ENCODE data around the gene CDK14.

DNA sequence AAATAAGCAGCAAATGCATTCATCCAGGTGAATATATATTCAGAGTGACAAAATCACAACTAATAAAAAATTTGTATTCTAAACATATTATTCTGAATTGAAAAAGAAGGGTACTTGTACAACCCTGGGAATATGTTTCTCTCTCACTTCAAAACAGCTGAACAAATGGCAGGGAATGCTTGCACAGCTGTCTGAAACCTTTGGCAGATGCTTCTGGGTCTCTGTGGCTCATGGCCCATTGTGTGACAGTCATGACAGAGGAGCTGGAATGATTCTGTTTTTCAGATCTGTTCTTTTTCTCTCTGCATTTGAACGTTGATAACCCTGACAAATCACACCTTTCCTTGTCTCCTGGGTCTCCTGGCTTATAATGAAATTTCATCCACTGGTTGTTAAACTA is 392.4 kb downstream of the CDK14 start:
- TF ChIP-seq, protein P1, sequence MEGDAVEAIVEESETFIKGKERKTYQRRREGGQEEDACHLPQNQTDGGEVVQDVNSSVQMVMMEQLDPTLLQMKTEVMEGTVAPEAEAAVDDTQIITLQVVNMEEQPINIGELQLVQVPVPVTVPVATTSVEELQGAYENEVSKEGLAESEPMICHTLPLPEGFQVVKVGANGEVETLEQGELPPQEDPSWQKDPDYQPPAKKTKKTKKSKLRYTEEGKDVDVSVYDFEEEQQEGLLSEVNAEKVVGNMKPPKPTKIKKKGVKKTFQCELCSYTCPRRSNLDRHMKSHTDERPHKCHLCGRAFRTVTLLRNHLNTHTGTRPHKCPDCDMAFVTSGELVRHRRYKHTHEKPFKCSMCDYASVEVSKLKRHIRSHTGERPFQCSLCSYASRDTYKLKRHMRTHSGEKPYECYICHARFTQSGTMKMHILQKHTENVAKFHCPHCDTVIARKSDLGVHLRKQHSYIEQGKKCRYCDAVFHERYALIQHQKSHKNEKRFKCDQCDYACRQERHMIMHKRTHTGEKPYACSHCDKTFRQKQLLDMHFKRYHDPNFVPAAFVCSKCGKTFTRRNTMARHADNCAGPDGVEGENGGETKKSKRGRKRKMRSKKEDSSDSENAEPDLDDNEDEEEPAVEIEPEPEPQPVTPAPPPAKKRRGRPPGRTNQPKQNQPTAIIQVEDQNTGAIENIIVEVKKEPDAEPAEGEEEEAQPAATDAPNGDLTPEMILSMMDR (IDR thresholded peaks at IDR 0.05) = no peak
- no peak for TF ChIP-seq POLR2A (IDR thresholded peaks at IDR 0.05)
